Left colon (tissue), 2 donors: ENCODE data around the gene LEFTY2. TPM values are rescaled to one million over a fixed set of nuclear protein-coding genes. Genes with fewer than 3 reads are reported as not detected.
"Not testable (repeated sequence)": the region's sequence is repeated elsewhere in the genome, so short reads cannot be mapped to it uniquely, and the experiment has no call there.

Experiments
- ATAC-seq: fragments of 200-7000 bp; cut with Tn5 transposase; one replicate; pipeline ENCODE4 v1.9.1; 2020; ENCODE audit warnings: mild to moderate bottlenecking, moderate library complexity
- DNase-seq, 2 donors: peaks; one replicate each; pipeline ENCODE4 v3.0.0-alpha.2; 2020
- intact Hi-C, 2 donors: fragments of 100-400 bp; cut with DNase I in 1 of 2; cut with micrococcal nuclease in 1 of 2; formaldehyde crosslinking; loops; one replicate each; pipeline versions ENCODE4 v1.11.2 to v1.14.0; 2022; cut with DNase I, micrococcal nuclease
- total RNA-seq, 2 donors: library from RNA; stranded (reverse); fragmentation: NEBNext Ultra II Directional; extraction: Animal tissue kit (Norgen Biotek cat#: 25700); gene quantifications; one replicate each; pipeline ENCODE4 v1.2.1, GENCODE V29; 2021
- donor health status: DM: no; HTN: no; CAD: no.
- donor health status: DM: yes; HTN: yes; CAD: no.

Gene LEFTY2
- total RNA-seq, 2 donors from 2014 or later: 0.36 to 74.3 TPM

- intact Hi-C loops: no loop called here
- no peak for ATAC-seq
- no peak for DNase-seq
Measured at GRCh38 chr1:225936523-225936922, 4.5 kb downstream of the LEFTY2 start.

GRCh38 chr1:225936086-225936485 lies 4.9 kb downstream of the LEFTY2 start:
- ATAC-seq, DNase-seq, intact Hi-C loops: not testable (repeated sequence)

- no peak for ATAC-seq
- DNase-seq: no peak
- intact Hi-C loops: no loop called here
Measured at GRCh38 chr1:225934711-225935110, 6.3 kb downstream of the LEFTY2 start.

- no peak for ATAC-seq
- intact Hi-C loops: no loop called here
- no peak for DNase-seq
Measured at GRCh38 chr1:225933072-225933471, 7.9 kb downstream of the LEFTY2 start.

GRCh38 chr1:225931270-225932136 lies 9.5 kb downstream of the LEFTY2 start:
- intact Hi-C loops: no loop called here
- no peak for DNase-seq
- ATAC-seq: no peak

- intact Hi-C loops: no loop called here
- no peak for ATAC-seq
- DNase-seq: no peak
Measured at GRCh38 chr1:225930566-225930965, 10.5 kb downstream of the LEFTY2 start.

GRCh38 chr1:225929462-225929861 lies 11.6 kb downstream of the LEFTY2 start:
- ATAC-seq, DNase-seq, intact Hi-C loops: not testable (repeated sequence)

- DNase-seq (no peak), ATAC-seq (no peak)
- intact Hi-C loops: no loop called here
Measured at GRCh38 chr1:225928186-225929175, 12.5 kb downstream of the LEFTY2 start.

GRCh38 chr1:225926551-225927113 lies 14.4 kb downstream of the LEFTY2 start:
- intact Hi-C loops: no loop called here
- DNase-seq: no peak
- ATAC-seq: no peak

GRCh38 chr1:225923692-225924555 lies 17.1 kb downstream of the LEFTY2 start, which contains the start of gene PYCR2:
Gene PYCR2 (minus strand): TSS chr1:225924250. CDS start chr1:225924110, 140 bp downstream.
- ATAC-seq (peak; percentile 97), DNase-seq (peak; percentile 94 to 96)
- intact Hi-C loops: no loop called here

- intact Hi-C loops: no loop called here
- ATAC-seq (peak; percentile 54), DNase-seq (peak in 1 of 2 donors; percentile 49)
Measured at GRCh38 chr1:225923381-225923691, 17.7 kb downstream of the LEFTY2 start.

- intact Hi-C loops: no loop called here
- ATAC-seq (peak; percentile 29), DNase-seq (no peak)
Measured at GRCh38 chr1:225921734-225922709, 19.0 kb downstream of the LEFTY2 start.

GRCh38 chr1:225919906-225920305 lies 21.1 kb downstream of the LEFTY2 start:
- intact Hi-C loops: loop anchor here in 1 of 2 donors (10.0 kb wide), 1 partner anchor 445 kb away; no protein-coding TSS in a partner anchor
- DNase-seq (peak; percentile 61 to 70), ATAC-seq (no peak)

- intact Hi-C loops: loop anchor here in 1 of 2 donors (10.0 kb wide), 1 partner anchor 443 kb away; no protein-coding TSS in a partner anchor
- DNase-seq (no peak), ATAC-seq (no peak)
Measured at GRCh38 chr1:225918280-225918679, 22.7 kb downstream of the LEFTY2 start.

GRCh38 chr1:225917536-225917935 lies 23.5 kb downstream of the LEFTY2 start:
- intact Hi-C loops: loop anchor here in 1 of 2 donors (10.0 kb wide), 1 partner anchor 443 kb away; no protein-coding TSS in a partner anchor
- DNase-seq (no peak), ATAC-seq (no peak)

- no peak for ATAC-seq
- intact Hi-C loops: loop anchor here in 1 of 2 donors (10.0 kb wide), 1 partner anchor 442 kb away; no protein-coding TSS in a partner anchor
Measured at GRCh38 chr1:225917101-225917500, 23.9 kb downstream of the LEFTY2 start.

GRCh38 chr1:225915538-225915991 lies 25.5 kb downstream of the LEFTY2 start:
- no peak for ATAC-seq
- intact Hi-C loops: loop anchor here in 1 of 2 donors (10.0 kb wide), 1 partner anchor 441 kb away; no protein-coding TSS in a partner anchor
- DNase-seq: no peak

More at GRCh38 chr1:225917101-225917500, 23.9 kb downstream of the LEFTY2 start:
- DNase-seq: no peak
